Measurements from ENCODE around the gene CBX4.

GRCh38 chr17:79843816-79844800, 4.9 kb upstream of the CBX4 start:
- TF ChIP-seq PHF21A (CRISPR knock-in tag; IDR thresholded peaks at IDR 0.05), result no peak; the same call in 1 of the 2 replicates
- peak; percentile 81; the same call in 1 of the 2 replicates for TF ChIP-seq NR1H2 (CRISPR knock-in tag; IDR thresholded peaks at IDR 0.05; ENCODE audit: borderline replicate concordance, low read depth)
- no peak for TF ChIP-seq SNRNP70 (IDR thresholded peaks at IDR 0.05; ENCODE audit: low read depth, low read length)
- no peak for TF ChIP-seq REST (IDR thresholded peaks at IDR 0.05; ENCODE audit: borderline replicate concordance in 1 of 2, low read depth in 1 of 2, low read length in 2 of 2)
- TF ChIP-seq TCF12 (IDR thresholded peaks at IDR 0.05), result no peak
- TF ChIP-seq TCF12 (CRISPR knock-in tag; IDR thresholded peaks at IDR 0.05), result peak; percentile 91
- TF ChIP-seq NBN (conservative IDR thresholded peaks at IDR 0.05), result no peak
- TF ChIP-seq POLR2A (IDR thresholded peaks at IDR 0.05; ENCODE audit: insufficient read depth in 1 of 2, low read depth in 2 of 2, low read length in 2 of 2), result peak in 1 of 2 experiments; percentile 42; a peak in 1 of 4 replicates
- TF ChIP-seq, protein P1, sequence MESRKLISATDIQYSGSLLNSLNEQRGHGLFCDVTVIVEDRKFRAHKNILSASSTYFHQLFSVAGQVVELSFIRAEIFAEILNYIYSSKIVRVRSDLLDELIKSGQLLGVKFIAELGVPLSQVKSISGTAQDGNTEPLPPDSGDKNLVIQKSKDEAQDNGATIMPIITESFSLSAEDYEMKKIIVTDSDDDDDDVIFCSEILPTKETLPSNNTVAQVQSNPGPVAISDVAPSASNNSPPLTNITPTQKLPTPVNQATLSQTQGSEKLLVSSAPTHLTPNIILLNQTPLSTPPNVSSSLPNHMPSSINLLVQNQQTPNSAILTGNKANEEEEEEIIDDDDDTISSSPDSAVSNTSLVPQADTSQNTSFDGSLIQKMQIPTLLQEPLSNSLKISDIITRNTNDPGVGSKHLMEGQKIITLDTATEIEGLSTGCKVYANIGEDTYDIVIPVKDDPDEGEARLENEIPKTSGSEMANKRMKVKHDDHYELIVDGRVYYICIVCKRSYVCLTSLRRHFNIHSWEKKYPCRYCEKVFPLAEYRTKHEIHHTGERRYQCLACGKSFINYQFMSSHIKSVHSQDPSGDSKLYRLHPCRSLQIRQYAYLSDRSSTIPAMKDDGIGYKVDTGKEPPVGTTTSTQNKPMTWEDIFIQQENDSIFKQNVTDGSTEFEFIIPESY (CRISPR knock-in tag; IDR thresholded peaks at IDR 0.05), result no peak
- TF ChIP-seq KDM3A (CRISPR knock-in tag; IDR thresholded peaks at IDR 0.05; ENCODE audit: low read depth), result peak; percentile 44; the same call in 1 of the 2 replicates
